Right lobe of liver (tissue), 6 donors: ENCODE data around the gene ENTPD2. TPM values are rescaled to one million over a fixed set of nuclear protein-coding genes. Genes with fewer than 3 reads are reported as not detected.

ENCODE experiments used
- ATAC-seq, 4 donors: fragments of 200-7000 bp; cut with Tn5 transposase; one replicate each; pipeline ENCODE4 v1.9.1; 2020; ENCODE audit warnings: mild to moderate bottlenecking in 4 of 4, moderate library complexity in 4 of 4
- DNase-seq, 3 donors: peaks; one replicate each; pipeline ENCODE4 v3.0.0-alpha.2; 2020
- H3K27ac ChIP-seq, 3 donors: fragments of 200-600 bp; one replicate each; pipeline ENCODE4 v1.8.0; 2022
- H3K27me3 ChIP-seq, 2 donors: fragments of 200-600 bp; one replicate each; pipeline ENCODE4 v1.8.0; 2022
- H3K36me3 ChIP-seq, 4 donors: fragments of 200-600 bp; sonication (generic) in 1 of 4; one replicate each; pipeline versions ENCODE4 v1.5.1 to v1.8.0; 2017 to 2022; ENCODE audit warnings: control low read depth in 1 of 4
- H3K4me1 ChIP-seq, 4 donors: fragments of 200-600 bp; sonication (generic) in 1 of 4; one replicate each; pipeline versions ENCODE4 v1.5.1 to v1.8.0; 2017 to 2022; ENCODE audit warnings: control low read depth in 1 of 4
- H3K4me3 ChIP-seq, 3 donors: fragments of 200-600 bp; one replicate each; pipeline ENCODE4 v1.8.0; 2022
- H3K9me3 ChIP-seq, 4 donors: fragments of 200-600 bp; sonication (generic) in 1 of 4; one replicate each; pipeline versions ENCODE4 v1.5.1 to v1.8.0; 2017 to 2022; ENCODE audit warnings: control low read depth in 1 of 4
- CTCF ChIP-seq, 4 donors: fragments of 200-600 bp in 3 of 4; fragments of 450-650 bp in 1 of 4; IDR thresholded peaks; one replicate each; pipeline versions ENCODE4 v1.5.1 to v1.8.0; 2016 to 2022; ENCODE audit warnings: antibody characterized with exemption in 4 of 4, mild to moderate bottlenecking in 2 of 4
- POLR2A ChIP-seq: fragments of 450-650 bp; IDR thresholded peaks from one replicate; pipeline ENCODE4 v1.6.1; 2017; ENCODE audit warnings: antibody characterized with exemption, mild to moderate bottlenecking
- WGBS: methylation state at CpG from one replicate; pipeline ENCODE4 v1.1.6; 2018; ENCODE audit warnings: low coverage, low lambda C conversion rate; ENCODE audit not compliant: insufficient coverage; ENCODE audit errors: missing lambda C conversion rate; 5-methylcytosine and 5-hydroxymethylcytosine counted together
- intact Hi-C, 2 donors: fragments of 100-400 bp; cut with DNase I; formaldehyde crosslinking; loops; one replicate each; pipeline versions ENCODE4 v1.11.2 to v1.14.1; 2022
- total RNA-seq, 6 experiments: library from RNA; depleted of rRNA in 2 of 6; stranded (reverse); fragments of >200 nt in 2 of 6; fragmentation: NEBNext Ultra II Directional in 3 of 6; extraction: Animal tissue kit (Norgen Biotek cat#: 25700) in 3 of 6; gene quantifications; one replicate each; pipeline versions ENCODE4 v1.1.0 to v1.2.4, GENCODE V29; 2016 to 2023
- donor health status: DM: no; HTN: yes; CAD: no.
- donor health status: DM: no; HTN: no; CAD: no.
- donor health status: DM: no; HTN: no; CAD: no.
- donor health status: DM: no; HTN: yes; CAD: no.
- donor health status: DM: no; HTN: yes; CAD: no.

Gene ENTPD2
- total RNA-seq, 6 experiments from 2014 or later: 0.50 to 2.1 (median 0.80) TPM

- WGBS: 0% methylated on average over 11 of the region's 96 CpGs
- intact Hi-C loops: no loop called here
- DNase-seq: no peak
- TF ChIP-seq CTCF (IDR thresholded peaks at IDR 0.05) (no peak), POLR2A (no peak)
- H3K4me3 ChIP-seq: peak overlapping the region; percentile 31 to 48 (median 35)
- H3K4me1 ChIP-seq: peaks cover 0 to 9% (median 0%) of the 10 kb centered on the region in 4 donors
- H3K27ac ChIP-seq: peak overlapping the region in 2 of 3 donors; percentile 13 to 51
- H3K9me3 ChIP-seq: no peaks in the 10 kb centered on the region
- H3K36me3 ChIP-seq: no peaks in the 10 kb centered on the region
- peaks cover 3 to 23% of the 10 kb centered on the region in 2 donors for H3K27me3 ChIP-seq
- ATAC-seq: no peak
These were observed 8.4 kb downstream of the ENTPD2 start for GRCh38 chr9:137045294-137046087.

- H3K4me1 ChIP-seq: peaks cover 0 to 9% (median 0%) of the 10 kb centered on the region in 4 donors
These were observed 9.2 kb downstream of the ENTPD2 start for GRCh38 chr9:137044502-137045177.

GRCh38 chr9:137044037-137044436 lies 9.8 kb downstream of the ENTPD2 start:
- Histone ChIP-seq H3K27ac (no peak overlapping the region), H3K36me3 (no peaks in the 10 kb centered on the region), H3K27me3 (peaks cover 3 to 23% of the 10 kb centered on the region in 2 donors), H3K4me1 (peaks cover 0 to 9% (median 0%) of the 10 kb centered on the region in 4 donors), H3K4me3 (peak overlapping the region in 1 of 3 donors; percentile 29), H3K9me3 (no peaks in the 10 kb centered on the region)
- intact Hi-C loops: no loop called here
- no peak for DNase-seq
- WGBS: 8% methylated on average over 6 of the region's 12 CpGs
- no peak for TF ChIP-seq POLR2A
- TF ChIP-seq CTCF (IDR thresholded peaks at IDR 0.05): no peak
- ATAC-seq: no peak

More at GRCh38 chr9:137044502-137045177, 9.2 kb downstream of the ENTPD2 start:
- no peak for DNase-seq
- Histone ChIP-seq H3K27me3 (peaks cover 3 to 23% of the 10 kb centered on the region in 2 donors), H3K27ac (no peak overlapping the region), H3K36me3 (no peaks in the 10 kb centered on the region), H3K4me3 (peak overlapping the region; percentile 28 to 48 (median 29)), H3K9me3 (no peaks in the 10 kb centered on the region)
- intact Hi-C loops: no loop called here
- WGBS: 23% methylated on average over 10 of the region's 18 CpGs
- no peak for ATAC-seq
- no peak for TF ChIP-seq CTCF (IDR thresholded peaks at IDR 0.05)
- no peak for TF ChIP-seq POLR2A

- DNase-seq (peak in 1 of 3 donors; percentile 47), ATAC-seq (peak; percentile 27 to 41 (median 28))
- H3K27ac ChIP-seq: no peak overlapping the region
- no peaks in the 10 kb centered on the region for H3K36me3 ChIP-seq
- no peaks in the 10 kb centered on the region for H3K9me3 ChIP-seq
- 70% methylated on average over 2 of the region's 36 CpGs for WGBS
- intact Hi-C loops: no loop called here
- no peak for TF ChIP-seq CTCF (IDR thresholded peaks at IDR 0.05)
- no peak for TF ChIP-seq POLR2A
- no peak overlapping the region for H3K4me3 ChIP-seq
- H3K27me3 ChIP-seq: peaks cover 3 to 21% of the 10 kb centered on the region in 2 donors
- peaks cover 0 to 9% (median 0%) of the 10 kb centered on the region in 4 donors for H3K4me1 ChIP-seq
These were observed 10.8 kb downstream of the ENTPD2 start for GRCh38 chr9:137042751-137043727.
